Activated CD4-positive, alpha-beta T cell treated with anti-CD3 and anti-CD28 coated beads, Interleukin-2, amount 50 U/mL, for 48 hours (primary cell): ENCODE measurements around the gene COPS3.

ENCODE experiments used
- DNase-seq, 2 experiments: peaks; one replicate each; pipeline ENCODE4 v3.0.0-alpha.2; 2020

The COPS3 gene

GRCh38 chr17:17280613-17281549, at the start of gene COPS3:
TSS of gene COPS3 (minus strand) at chr17:17281246. CDS start at chr17:17281186, 60 bp downstream.
- DNase-seq, result peak; percentile 97 to 98

- no peak for DNase-seq
Measured at GRCh38 chr17:17328251-17328650, 47.2 kb upstream of the COPS3 start.

GRCh38 chr17:17326275-17326875, 45.3 kb upstream of the COPS3 start:
- no peak for DNase-seq

GRCh38 chr17:17325816-17326215, 44.8 kb upstream of the COPS3 start:
- DNase-seq, result no peak

- no peak for DNase-seq
Measured at GRCh38 chr17:17325228-17325627, 44.2 kb upstream of the COPS3 start.

- DNase-seq, result no peak
Measured at GRCh38 chr17:17324616-17325015, 43.6 kb upstream of the COPS3 start.

- no peak for DNase-seq
Measured at GRCh38 chr17:17322516-17323510, 41.8 kb upstream of the COPS3 start.

- no peak for DNase-seq
Measured at GRCh38 chr17:17321356-17322025, 40.4 kb upstream of the COPS3 start.

- DNase-seq, result no peak
Measured at GRCh38 chr17:17320911-17321220, 39.8 kb upstream of the COPS3 start.

GRCh38 chr17:17320188-17320910, 39.3 kb upstream of the COPS3 start:
- no peak for DNase-seq

- DNase-seq, result no peak
Measured at GRCh38 chr17:17315142-17315821, 34.2 kb upstream of the COPS3 start.

GRCh38 chr17:17314501-17315071, 33.5 kb upstream of the COPS3 start:
- DNase-seq, result no peak

GRCh38 chr17:17313350-17313991, 32.4 kb upstream of the COPS3 start:
- peak; percentile 72 to 78 for DNase-seq

GRCh38 chr17:17309356-17309755, 28.3 kb upstream of the COPS3 start:
- no peak for DNase-seq

- peak; percentile 41 to 52 for DNase-seq
Measured at GRCh38 chr17:17305281-17305801, 24.3 kb upstream of the COPS3 start.

- peak in 1 of 2 experiments; percentile 28 for DNase-seq
Measured at GRCh38 chr17:17304521-17304985, 23.5 kb upstream of the COPS3 start.

GRCh38 chr17:17303847-17304490, 22.9 kb upstream of the COPS3 start:
- no peak for DNase-seq

- peak; percentile 76 to 81 for DNase-seq
Measured at GRCh38 chr17:17303010-17303846, 22.2 kb upstream of the COPS3 start, which contains the start of gene NT5M. TSS of gene NT5M (plus strand) at chr17:17303373. CDS start at chr17:17303551, 178 bp downstream.
